ENCODE measurements around the gene TRIM26. TPM values are rescaled to one million over a fixed set of nuclear protein-coding genes. Genes with fewer than 3 reads are reported as not detected.

The TRIM26 gene
- total and polyA plus RNA-seq, 2 of the 13 experiments (the other 11 are each of a cell fraction or from before 2014, with no cell fraction given) = 27.1 to 38.7 TPM

GRCh38 chr6:30213957-30214656, 901 bp upstream of the TRIM26 start (continued):
- TF ChIP-seq PCBP2 (optimal IDR thresholded peaks at IDR 0.05; ENCODE audit: low read depth, low read length, poor library complexity, severe bottlenecking) (no peak), CEBPB (IDR thresholded peaks at IDR 0.05; ENCODE audit: borderline replicate concordance, low read depth, low read length) (no peak), ZNF746 (CRISPR knock-in tag; IDR thresholded peaks at IDR 0.05) (no peak; the same call in 1 of the 2 replicates), YEATS4 (CRISPR knock-in tag; IDR thresholded peaks at IDR 0.05; ENCODE audit: borderline replicate concordance) (peak; percentile 94), ZSCAN9 (CRISPR knock-in tag; IDR thresholded peaks at IDR 0.05; ENCODE audit: borderline replicate concordance) (no peak; the same call in none of the 2 replicates), NKX3-1 (CRISPR knock-in tag; IDR thresholded peaks at IDR 0.05) (peak; percentile 91), GRHL1 (CRISPR knock-in tag; conservative IDR thresholded peaks at IDR 0.05) (no peak), ZNF567 (CRISPR knock-in tag; IDR thresholded peaks at IDR 0.05; ENCODE audit: borderline replicate concordance) (no peak), ZBTB7B (CRISPR knock-in tag; IDR thresholded peaks at IDR 0.05) (peak; percentile 90), ZFP36 (IDR thresholded peaks at IDR 0.05; ENCODE audit: borderline replicate concordance, low read depth, low read length, partially characterized antibody) (no peak), ZNF549 (CRISPR knock-in tag; IDR thresholded peaks at IDR 0.05) (no peak), TBP (CRISPR knock-in tag; IDR thresholded peaks at IDR 0.05) (no peak), CERS6 (CRISPR knock-in tag; IDR thresholded peaks at IDR 0.05) (0 out of 2 replicates have a peak, but pooled peaks have one; percentile 83), ZSCAN30 (CRISPR knock-in tag; IDR thresholded peaks at IDR 0.05) (0 out of 2 replicates have a peak, but pooled peaks have one; percentile 14), ZFP36L2 (CRISPR knock-in tag; IDR thresholded peaks at IDR 0.05) (peak; percentile 39; the same call in 1 of the 2 replicates), ZNF564 (CRISPR knock-in tag; IDR thresholded peaks at IDR 0.05) (peak; percentile 94), IRF9 (CRISPR knock-in tag; IDR thresholded peaks at IDR 0.05; ENCODE audit: borderline replicate concordance) (peak; percentile 96), ZNF713 (CRISPR knock-in tag; IDR thresholded peaks at IDR 0.05) (no peak)
- TF ChIP-seq, protein P1, sequence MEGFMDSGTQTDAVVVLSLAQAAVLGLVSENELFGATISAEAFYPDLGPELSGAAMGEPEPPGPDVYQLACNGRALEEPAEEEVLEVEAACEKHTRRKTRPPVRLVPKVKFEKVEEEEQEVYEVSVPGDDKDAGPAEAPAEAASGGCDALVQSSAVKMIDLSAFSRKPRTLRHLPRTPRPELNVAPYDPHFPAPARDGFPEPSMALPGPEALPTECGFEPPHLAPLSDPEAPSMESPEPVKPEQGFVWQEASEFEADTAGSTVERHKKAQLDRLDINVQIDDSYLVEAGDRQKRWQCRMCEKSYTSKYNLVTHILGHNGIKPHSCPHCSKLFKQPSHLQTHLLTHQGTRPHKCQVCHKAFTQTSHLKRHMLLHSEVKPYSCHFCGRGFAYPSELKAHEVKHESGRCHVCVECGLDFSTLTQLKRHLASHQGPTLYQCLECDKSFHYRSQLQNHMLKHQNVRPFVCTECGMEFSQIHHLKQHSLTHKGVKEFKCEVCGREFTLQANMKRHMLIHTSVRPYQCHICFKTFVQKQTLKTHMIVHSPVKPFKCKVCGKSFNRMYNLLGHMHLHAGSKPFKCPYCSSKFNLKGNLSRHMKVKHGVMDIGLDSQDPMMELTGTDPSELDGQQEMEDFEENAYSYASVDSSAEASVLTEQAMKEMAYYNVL (CRISPR knock-in tag; IDR thresholded peaks at IDR 0.05; ENCODE audit: borderline replicate concordance) = peak; percentile 89
- TF ChIP-seq, protein P2, sequence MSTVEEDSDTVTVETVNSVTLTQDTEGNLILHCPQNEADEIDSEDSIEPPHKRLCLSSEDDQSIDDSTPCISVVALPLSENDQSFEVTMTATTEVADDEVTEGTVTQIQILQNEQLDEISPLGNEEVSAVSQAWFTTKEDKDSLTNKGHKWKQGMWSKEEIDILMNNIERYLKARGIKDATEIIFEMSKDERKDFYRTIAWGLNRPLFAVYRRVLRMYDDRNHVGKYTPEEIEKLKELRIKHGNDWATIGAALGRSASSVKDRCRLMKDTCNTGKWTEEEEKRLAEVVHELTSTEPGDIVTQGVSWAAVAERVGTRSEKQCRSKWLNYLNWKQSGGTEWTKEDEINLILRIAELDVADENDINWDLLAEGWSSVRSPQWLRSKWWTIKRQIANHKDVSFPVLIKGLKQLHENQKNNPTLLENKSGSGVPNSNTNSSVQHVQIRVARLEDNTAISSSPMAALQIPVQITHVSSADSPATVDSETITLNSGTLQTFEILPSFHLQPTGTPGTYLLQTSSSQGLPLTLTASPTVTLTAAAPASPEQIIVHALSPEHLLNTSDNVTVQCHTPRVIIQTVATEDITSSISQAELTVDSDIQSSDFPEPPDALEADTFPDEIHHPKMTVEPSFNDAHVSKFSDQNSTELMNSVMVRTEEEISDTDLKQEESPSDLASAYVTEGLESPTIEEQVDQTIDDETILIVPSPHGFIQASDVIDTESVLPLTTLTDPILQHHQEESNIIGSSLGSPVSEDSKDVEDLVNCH (CRISPR knock-in tag; IDR thresholded peaks at IDR 0.05) = no peak
